H1 (cell line): Measurements from ENCODE around the gene OR4F6. TPM values are rescaled to one million over a fixed set of nuclear protein-coding genes. Genes with fewer than 3 reads are reported as not detected.

Experiments
- JUN ChIP-seq: IDR thresholded peaks from 2 replicates; pipeline ENCODE4 v1.6.1; 2011; ENCODE audit warnings: low read depth, mild to moderate bottlenecking, improper control_type of control experiment, low read length
- KDM1A ChIP-seq: fragments of 200-600, 300-600 bp; sonication (generic); IDR thresholded peaks from 2 replicates; pipeline ENCODE4 v1.7.1; 2016; ENCODE audit warnings: mild to moderate bottlenecking, low read length, borderline replicate concordance
- KDM4A ChIP-seq: IDR thresholded peaks from one replicate; pipeline ENCODE4 v1.7.1; 2012; ENCODE audit warnings: low read depth, mild to moderate bottlenecking, moderate library complexity, low read length, inconsistent platforms; ENCODE audit not compliant: severe bottlenecking
- NANOG ChIP-seq: IDR thresholded peaks from 2 replicates; pipeline ENCODE4 v1.6.1; 2011; ENCODE audit warnings: low read length, low read depth, mild to moderate bottlenecking, inconsistent platforms; ENCODE audit not compliant: insufficient read depth, poor library complexity, severe bottlenecking
- SAP30 ChIP-seq: fragments of 300-600 bp; sonication (generic); IDR thresholded peaks from 2 replicates; pipeline ENCODE4 v1.7.1; 2012; ENCODE audit warnings: low read length, moderate library complexity, mild to moderate bottlenecking, inconsistent platforms; ENCODE audit not compliant: insufficient read depth, insufficient replicate concordance
- TCF12 ChIP-seq: IDR thresholded peaks from 2 replicates; pipeline ENCODE4 v1.6.1; 2011; ENCODE audit warnings: low read depth, mild to moderate bottlenecking, low read length
- ZNF274 ChIP-seq: IDR thresholded peaks from 2 replicates; pipeline ENCODE4 v1.7.0; 2012; ENCODE audit warnings: low read length, borderline replicate concordance; ENCODE audit errors: extremely low read depth
- polyA plus RNA-seq, 7 experiments: library from polyadenylated mRNA; depleted of rRNA in 3 of 7; stranded (reverse) in 5 of 7; unstranded in 2 of 7; fragments of >200 nt in 5 of 7; fragments of 200-250 nt in 2 of 7; gene quantifications; 1 replicate in 5 of 7; 2 replicates in 1 of 7; 4 replicates in 1 of 7; pipeline versions ENCODE4 v1.2.1 to v1.2.3, GENCODE V29; 2011 to 2013; ENCODE audit warnings: missing spikeins in 2 of 7, mixed read lengths in 2 of 7
- total RNA-seq: library from RNA; stranded (reverse); fragmentation: NEBNext Ultra II Directional; extraction: Animal tissue kit (Norgen Biotek cat#: 25700); gene quantifications from 2 replicates; pipeline ENCODE4 v1.2.1, GENCODE V29; 2021

Gene OR4F6
- total and polyA plus RNA-seq, 2 of the 8 experiments (the other 6 are each of a cell fraction or from before 2014, with no cell fraction given), result not detected

DNA sequence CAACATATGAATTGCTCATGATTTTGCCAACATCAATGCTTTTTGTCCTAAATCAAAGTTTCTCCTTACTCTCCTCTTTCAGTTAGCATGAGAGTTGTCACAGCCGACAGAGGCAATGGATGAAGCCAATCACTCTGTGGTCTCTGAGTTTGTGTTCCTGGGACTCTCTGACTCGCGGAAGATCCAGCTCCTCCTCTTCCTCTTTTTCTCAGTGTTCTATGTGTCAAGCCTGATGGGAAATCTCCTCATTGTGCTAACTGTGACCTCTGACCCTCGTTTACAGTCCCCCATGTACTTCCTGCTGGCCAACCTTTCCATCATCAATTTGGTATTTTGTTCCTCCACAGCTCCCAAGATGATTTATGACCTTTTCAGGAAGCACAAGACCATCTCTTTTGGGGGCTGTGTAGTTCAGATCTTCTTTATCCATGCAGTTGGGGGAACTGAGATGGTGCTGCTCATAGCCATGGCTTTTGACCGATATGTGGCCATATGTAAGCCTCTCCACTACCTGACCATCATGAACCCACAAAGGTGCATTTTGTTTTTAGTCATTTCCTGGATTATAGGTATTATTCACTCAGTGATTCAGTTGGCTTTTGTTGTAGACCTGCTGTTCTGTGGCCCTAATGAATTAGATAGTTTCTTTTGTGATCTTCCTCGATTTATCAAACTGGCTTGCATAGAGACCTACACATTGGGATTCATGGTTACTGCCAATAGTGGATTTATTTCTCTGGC lies 2.5 kb downstream of the OR4F6 start (continued):
- no peak for TF ChIP-seq NANOG
- no peak for TF ChIP-seq KDM1A
- no peak for TF ChIP-seq TCF12
- no peak for TF ChIP-seq ZNF274
- no peak for TF ChIP-seq KDM4A
- TF ChIP-seq SAP30, result no peak
- TF ChIP-seq JUN, result no peak
